T47D (cell line): ENCODE data around the gene TEAD4.

Source experiments
- DNase-seq, 2 experiments: peaks; one replicate each; pipeline versions ENCODE4 v3.0.0 to v3.0.0-alpha.2; 2011 to 2012; ENCODE audit warnings: low read depth in 1 of 2, low spot score in 1 of 2
- JUND ChIP-seq: IDR thresholded peaks from 2 replicates; pipeline ENCODE4 v1.6.1; 2012; ENCODE audit warnings: low read depth
- in situ Hi-C: cut with HindIII; loops from 2 replicates; pipeline ENCODE4 v1.10.0; 2016; ENCODE audit warnings: low sequenced_read_pairs, low pct_unique_long_range_greater_than_20kb

TEAD4 gene

DNA sequence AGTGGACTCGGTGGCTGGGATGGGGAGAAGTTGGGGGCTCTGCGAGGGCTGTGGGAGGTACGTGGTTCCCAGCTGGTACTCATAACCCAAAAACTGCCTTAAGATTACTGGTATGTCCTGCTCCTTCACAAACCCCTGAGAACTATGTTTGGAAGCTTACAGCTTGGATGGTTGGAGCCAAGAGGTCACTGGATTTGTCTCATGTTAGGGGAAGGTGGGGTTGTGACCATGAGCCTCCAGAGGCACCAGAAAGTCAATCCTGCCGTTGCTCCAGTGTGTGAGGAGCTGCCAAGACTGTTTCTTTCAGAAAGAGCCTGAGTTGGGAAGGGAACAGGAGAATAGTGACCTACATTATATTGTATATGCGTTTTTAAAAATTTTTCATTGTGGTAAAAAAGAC lies 33.5 kb downstream of the TEAD4 start:
- in situ Hi-C loops, result no loop called here
- no peak for DNase-seq
- TF ChIP-seq JUND, result no peak

GRCh38 chr12:2997989-2998670 lies 38.9 kb downstream of the TEAD4 start:
- TF ChIP-seq JUND, result no peak
- no peak for DNase-seq
- in situ Hi-C loops, result no loop called here

- in situ Hi-C loops, result no loop called here
- no peak for TF ChIP-seq JUND
- DNase-seq, result no peak
Measured at GRCh38 chr12:2998789-2999264, 39.6 kb downstream of the TEAD4 start.

GRCh38 chr12:2999265-2999841 lies 40.2 kb downstream of the TEAD4 start:
- no peak for TF ChIP-seq JUND
- in situ Hi-C loops, result no loop called here

GRCh38 chr12:3000548-3001275 lies 41.5 kb downstream of the TEAD4 start:
- no peak for DNase-seq
- no peak for TF ChIP-seq JUND
- in situ Hi-C loops, result no loop called here

More at GRCh38 chr12:2999265-2999841, 40.2 kb downstream of the TEAD4 start:
- no peak for DNase-seq

GRCh38 chr12:3002646-3003045 lies 43.4 kb downstream of the TEAD4 start:
- DNase-seq, result no peak
- no peak for TF ChIP-seq JUND

DNA sequence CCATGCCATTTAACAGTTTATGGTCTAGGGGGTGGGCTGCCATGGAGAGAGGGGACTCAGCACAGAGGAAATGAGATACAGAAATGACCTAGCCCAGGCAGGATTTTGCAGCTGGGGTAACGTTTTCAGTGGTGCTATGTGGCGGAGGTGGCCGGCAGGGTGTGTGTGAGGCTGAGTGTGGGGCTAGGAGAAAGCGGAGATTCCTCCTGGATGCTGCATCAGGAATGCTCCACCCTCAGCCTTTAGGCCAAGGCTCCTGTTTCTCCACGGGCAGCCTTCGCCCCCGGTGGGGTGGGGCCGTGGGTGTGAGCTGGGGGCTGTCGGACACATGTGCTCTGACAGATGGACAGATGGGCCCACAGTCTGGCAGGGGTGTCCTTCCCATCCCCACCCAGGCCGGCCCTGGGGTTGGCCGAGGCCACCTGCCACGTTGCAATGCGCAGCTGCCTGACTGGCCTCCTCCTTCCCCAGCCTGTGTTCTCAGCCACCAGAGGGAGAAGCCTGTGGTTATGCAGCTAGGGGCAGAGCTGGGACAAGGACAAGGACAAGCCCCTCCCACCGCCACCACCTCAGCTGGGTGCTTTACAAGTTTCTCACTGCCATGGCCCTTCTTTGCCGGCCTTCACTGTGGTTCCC lies 44.3 kb downstream of the TEAD4 start:
- in situ Hi-C loops, result no loop called here
- no peak for DNase-seq
- no peak for TF ChIP-seq JUND

More at GRCh38 chr12:3002646-3003045, 43.4 kb downstream of the TEAD4 start:
- in situ Hi-C loops, result no loop called here

DNA sequence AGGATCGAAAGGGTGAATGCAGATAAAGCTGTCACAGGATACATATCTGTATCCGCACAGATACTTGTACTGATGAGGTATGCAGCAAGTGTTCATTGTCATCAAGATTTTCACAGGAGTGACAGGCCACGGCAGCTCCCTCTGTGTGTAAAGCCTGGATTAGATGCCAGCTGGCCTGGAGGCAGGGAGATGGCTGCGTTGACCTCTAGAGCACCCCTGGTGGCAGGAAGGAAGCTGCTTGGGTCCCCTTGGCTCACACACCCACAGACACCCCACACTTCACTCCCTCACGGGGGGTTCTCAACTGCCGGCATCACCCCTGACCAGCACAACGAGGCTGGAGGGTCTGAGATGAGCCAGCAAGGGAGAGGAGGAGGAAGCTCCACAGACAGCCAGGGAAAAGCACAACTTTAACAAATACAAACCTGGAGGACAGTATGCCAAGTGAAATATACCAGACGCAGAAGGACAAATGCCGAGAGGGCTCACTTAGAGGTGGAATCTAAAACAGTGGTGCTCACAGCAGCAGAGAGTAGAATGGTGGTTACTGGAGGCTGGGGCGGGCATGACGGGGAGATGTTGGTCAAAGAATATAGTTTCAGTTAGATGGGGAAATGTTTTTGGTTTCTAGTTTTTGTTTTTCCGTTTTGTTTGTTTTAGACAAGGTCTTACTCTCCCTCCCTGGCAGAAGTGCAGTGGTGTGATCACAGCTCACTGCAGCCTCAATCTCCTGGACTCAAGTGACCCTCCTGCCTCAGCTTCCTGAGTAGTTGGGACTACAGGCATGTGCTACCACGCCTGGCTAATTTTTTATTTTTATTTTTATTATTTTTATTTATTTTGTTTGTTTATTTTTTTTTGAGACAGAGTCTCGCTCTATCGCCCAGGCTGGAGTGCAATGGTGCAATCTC lies 45.7 kb downstream of the TEAD4 start:
- no peak for DNase-seq
- in situ Hi-C loops, result no loop called here
- TF ChIP-seq JUND, result no peak

GRCh38 chr12:3005736-3006135 lies 46.5 kb downstream of the TEAD4 start:
- no peak for TF ChIP-seq JUND
- DNase-seq, result no peak
- in situ Hi-C loops, result no loop called here

- DNase-seq, result no peak
- in situ Hi-C loops, result no loop called here
- no peak for TF ChIP-seq JUND
Measured at GRCh38 chr12:3009780-3010179, 50.6 kb downstream of the TEAD4 start.

DNA sequence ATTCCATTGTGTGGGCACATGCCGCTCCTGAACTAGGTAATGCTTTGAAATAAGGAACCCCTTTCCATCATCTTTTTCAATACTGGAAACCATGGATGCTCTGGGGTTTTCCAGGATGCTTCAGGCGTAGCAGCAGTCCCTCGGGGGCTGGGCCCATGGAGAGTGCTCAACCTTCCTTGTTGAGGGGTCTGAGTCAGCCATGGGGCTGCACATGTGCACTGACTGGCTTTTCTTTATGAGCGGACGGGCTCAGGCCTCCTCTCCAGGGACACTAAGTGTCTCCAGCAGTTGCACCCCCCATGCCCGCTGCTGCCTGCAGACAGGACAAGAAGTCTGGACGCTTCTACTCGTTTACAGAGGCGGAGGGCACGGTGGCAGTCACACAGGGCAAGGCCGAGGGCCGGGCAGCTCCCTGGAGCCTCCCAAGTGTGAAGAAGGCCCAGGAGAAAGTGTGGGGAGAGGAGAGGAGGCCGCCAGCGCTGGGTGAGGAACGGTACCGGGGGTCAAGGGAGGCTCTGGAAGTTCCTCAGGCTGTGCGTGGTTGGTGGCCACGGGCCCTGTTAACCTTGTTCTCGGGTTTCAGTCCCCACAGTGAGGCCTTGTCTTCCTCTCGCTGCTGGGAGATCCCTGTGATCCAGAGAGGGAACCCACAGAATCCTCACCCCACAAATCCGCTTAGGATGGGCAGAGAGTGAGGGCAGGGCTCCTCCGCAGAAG lies 51.2 kb downstream of the TEAD4 start:
- TF ChIP-seq JUND, result no peak
- in situ Hi-C loops, result no loop called here
- no peak for DNase-seq
